Mammary epithelial cell (primary cell): ENCODE measurements around the gene ABCB11.

Experiments
- CTCF ChIP-seq, 2 donors: IDR thresholded peaks in 1 of 2; conservative IDR thresholded peaks in 1 of 2; 2 replicates each; pipeline ENCODE4 v1.5.1; 2011 to 2012; ENCODE audit warnings: inconsistent platforms in 2 of 2, low read length in 2 of 2, mild to moderate bottlenecking in 2 of 2, control low read depth in 1 of 2, low read depth in 1 of 2; ENCODE audit not compliant: insufficient read depth in 1 of 2; ENCODE audit errors: extremely low read depth in 1 of 2
- EZH2 ChIP-seq: IDR thresholded peaks from 2 replicates; pipeline ENCODE4 v1.6.1; 2012; ENCODE audit warnings: low read length, inconsistent platforms, borderline replicate concordance

- TF ChIP-seq CTCF (conservative IDR thresholded peaks at IDR 0.05 in 1 of 2, IDR thresholded peaks at IDR 0.05 in 1 of 2; ENCODE audit: extremely low read depth in 1 of 2, insufficient read depth in 1 of 2, low read depth in 1 of 2, low read length in 2 of 2) (no peak), EZH2 (no peak)
These were observed 44.7 kb downstream of the ABCB11 start for GRCh38 chr2:168986398-168986943.
